ENCODE results near the gene NCAPH2. TPM values are rescaled to one million over a fixed set of nuclear protein-coding genes. Genes with fewer than 3 reads are reported as not detected.

The NCAPH2 gene
- total RNA-seq, 2 donors from 2014 or later, result 43.7 to 59.6 TPM

DNA sequence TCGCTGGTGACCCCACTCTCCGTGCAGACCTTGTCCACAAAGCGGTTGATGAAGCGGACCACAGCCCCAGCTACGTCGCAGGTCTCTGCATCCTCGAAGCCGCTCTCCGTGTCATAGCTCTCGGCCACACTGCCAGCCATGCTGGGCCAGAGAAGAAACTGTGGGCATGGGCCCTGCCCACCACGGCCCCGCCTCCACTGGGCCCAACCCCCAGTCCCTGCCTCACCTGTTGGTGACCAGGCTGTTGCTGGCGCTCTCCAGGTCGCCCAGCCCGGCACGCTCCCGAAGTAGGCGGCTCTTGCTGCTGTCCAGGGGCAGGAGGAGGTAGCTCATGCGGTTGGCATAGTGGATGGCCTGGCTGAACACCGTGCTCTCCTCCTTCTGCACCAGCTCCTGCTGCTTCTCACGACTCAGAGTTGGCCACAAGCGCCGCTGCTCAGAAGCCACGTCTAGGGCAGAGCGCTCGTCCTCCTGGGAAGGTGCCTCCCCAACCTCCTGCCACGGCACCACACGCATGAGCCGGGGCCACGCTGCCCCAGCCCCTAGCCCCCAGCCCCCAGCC, 46.0 kb upstream of the NCAPH2 start:
- no peaks in the 10 kb centered on the region for H3K27me3 ChIP-seq (replicated peaks; ENCODE audit: insufficient read depth)
- 85% methylated on average over 25 of the region's 30 CpGs for WGBS
- no peak for DNase-seq (ENCODE audit: low spot score)
- TF ChIP-seq POLR2A (IDR thresholded peaks at IDR 0.05), result no peak
- H3K27ac ChIP-seq, result no peak overlapping the region
- intact Hi-C loops (cut with DNase I), result no loop called here
- H3K9me3 ChIP-seq, result no peaks in the 10 kb centered on the region
- peaks cover 11% of the 10 kb centered on the region for H3K4me1 ChIP-seq (replicated peaks)
- H3K36me3 ChIP-seq, result peaks cover 33 to 80% of the 10 kb centered on the region in 2 donors
- H3K4me3 ChIP-seq, result no peak overlapping the region

DNA sequence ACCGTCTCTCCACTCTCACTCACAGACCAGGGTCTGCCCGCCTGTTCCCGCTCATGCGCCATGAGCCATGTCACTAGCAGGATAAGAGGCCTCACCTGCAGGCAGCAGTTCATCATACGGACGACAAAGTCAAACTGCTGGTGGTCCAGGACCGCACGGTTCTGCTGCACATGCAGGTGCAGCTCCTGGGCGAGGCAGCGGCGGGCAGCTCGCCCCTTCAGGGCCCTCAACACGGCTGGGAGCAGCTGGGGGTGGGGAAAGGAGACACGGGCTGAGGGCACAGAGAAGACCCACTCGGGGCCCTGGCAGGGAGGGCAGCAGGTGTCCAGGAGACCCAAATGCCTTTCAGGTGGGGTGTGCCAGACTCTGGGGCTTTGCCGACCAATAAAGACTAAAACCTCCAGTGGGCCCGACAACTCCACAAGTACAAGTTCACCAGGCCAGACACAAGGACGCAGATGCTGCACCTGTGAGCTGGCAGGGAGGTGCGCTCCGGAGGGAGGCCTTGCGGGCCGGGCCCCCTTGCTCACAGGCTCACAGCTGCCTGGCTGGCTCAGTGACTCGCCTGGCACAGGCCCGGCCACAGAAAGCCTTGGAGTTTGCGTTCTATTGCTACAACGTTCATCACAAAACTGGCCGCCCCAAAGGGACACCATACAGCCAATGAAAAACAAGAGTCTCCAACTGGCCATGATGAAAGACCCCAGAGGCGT, 44.7 kb upstream of the NCAPH2 start:
- H3K9me3 ChIP-seq, result no peaks in the 10 kb centered on the region
- DNase-seq (ENCODE audit: low spot score), result no peak
- 90% methylated on average over 28 of the region's 28 CpGs for WGBS
- no peak for TF ChIP-seq POLR2A (IDR thresholded peaks at IDR 0.05)
- TF ChIP-seq, protein P1, sequence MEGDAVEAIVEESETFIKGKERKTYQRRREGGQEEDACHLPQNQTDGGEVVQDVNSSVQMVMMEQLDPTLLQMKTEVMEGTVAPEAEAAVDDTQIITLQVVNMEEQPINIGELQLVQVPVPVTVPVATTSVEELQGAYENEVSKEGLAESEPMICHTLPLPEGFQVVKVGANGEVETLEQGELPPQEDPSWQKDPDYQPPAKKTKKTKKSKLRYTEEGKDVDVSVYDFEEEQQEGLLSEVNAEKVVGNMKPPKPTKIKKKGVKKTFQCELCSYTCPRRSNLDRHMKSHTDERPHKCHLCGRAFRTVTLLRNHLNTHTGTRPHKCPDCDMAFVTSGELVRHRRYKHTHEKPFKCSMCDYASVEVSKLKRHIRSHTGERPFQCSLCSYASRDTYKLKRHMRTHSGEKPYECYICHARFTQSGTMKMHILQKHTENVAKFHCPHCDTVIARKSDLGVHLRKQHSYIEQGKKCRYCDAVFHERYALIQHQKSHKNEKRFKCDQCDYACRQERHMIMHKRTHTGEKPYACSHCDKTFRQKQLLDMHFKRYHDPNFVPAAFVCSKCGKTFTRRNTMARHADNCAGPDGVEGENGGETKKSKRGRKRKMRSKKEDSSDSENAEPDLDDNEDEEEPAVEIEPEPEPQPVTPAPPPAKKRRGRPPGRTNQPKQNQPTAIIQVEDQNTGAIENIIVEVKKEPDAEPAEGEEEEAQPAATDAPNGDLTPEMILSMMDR (IDR thresholded peaks at IDR 0.05), result no peak
- TF ChIP-seq POLR2AphosphoS5 (IDR thresholded peaks at IDR 0.05), result no peak
- H3K27ac ChIP-seq, result no peak overlapping the region
- H3K4me1 ChIP-seq (replicated peaks), result peaks cover 11% of the 10 kb centered on the region
- H3K36me3 ChIP-seq, result peaks cover 34 to 78% of the 10 kb centered on the region in 2 donors
- no peak overlapping the region for H3K4me3 ChIP-seq
- no peaks in the 10 kb centered on the region for H3K27me3 ChIP-seq (replicated peaks; ENCODE audit: insufficient read depth)
- intact Hi-C loops (cut with DNase I), result no loop called here

DNA sequence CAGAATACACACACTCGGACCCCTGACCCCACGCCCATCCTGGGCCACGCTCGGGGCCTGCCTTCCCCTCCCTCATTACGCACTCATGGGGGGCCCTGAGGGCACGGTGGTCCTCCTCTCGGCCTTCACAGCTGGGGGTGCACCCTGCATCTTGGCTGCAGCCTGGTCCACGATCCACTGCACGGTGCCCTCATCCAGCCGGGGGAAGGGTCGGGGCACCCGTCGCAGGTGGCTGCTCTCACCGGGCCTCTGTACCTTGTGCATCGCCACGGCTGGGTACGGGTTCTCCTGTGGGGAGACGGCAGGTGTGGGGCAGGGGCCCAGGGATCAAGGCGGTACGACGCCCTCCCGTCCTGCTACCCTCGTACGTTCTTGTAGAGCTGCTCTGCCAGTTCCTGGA, 43.6 kb upstream of the NCAPH2 start:
- 90% methylated on average over 24 of the region's 24 CpGs for WGBS
- intact Hi-C loops (cut with DNase I), result no loop called here
- H3K36me3 ChIP-seq, result peaks cover 25 to 67% of the 10 kb centered on the region in 2 donors

DNA sequence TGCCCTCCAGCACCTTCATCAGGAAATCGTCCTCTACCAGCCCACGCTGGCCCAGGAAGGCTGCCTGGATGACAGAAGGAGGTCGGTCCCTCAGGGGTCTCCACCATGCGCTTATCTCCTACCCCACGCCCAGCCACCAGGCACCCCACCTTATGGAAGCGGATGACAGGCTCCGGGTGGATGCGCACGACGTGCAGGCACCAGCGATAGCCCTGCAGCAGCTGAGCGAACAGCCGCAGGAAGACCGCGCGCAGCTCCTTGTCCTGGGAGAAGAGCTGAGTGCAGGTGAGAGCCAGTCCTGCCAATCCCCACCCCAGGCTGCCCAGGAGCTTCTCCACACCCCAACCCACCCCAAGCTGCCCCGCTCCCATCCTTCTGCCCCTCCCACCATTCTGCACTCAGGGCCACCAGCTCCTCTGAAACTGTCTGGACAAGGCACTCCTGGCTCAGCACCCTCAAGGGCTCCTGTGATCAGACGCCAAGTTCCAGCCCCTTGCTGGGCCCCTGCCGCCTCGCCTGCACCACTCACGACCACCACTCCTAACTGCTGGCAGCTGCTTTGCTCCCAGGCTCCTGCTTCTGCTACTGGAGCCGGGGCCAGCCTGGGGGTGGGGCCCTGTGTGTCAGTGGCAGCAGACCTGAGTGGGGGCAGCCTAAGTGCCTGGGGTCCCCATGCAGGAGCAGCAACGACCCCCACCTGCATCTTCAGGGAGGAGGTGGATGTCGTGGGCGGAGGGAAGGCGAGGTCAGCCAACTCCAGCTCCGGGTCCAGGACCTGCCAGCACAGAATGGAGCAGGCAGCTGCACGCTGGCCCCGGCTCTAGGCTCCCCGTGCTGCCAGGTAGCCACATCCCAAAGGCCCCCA, 42.7 kb upstream of the NCAPH2 start:
- 89% methylated on average over 30 of the region's 30 CpGs for WGBS
- Histone ChIP-seq H3K36me3 (peaks cover 20 to 59% of the 10 kb centered on the region in 2 donors), H3K9me3 (no peaks in the 10 kb centered on the region), H3K4me1 (replicated peaks) (peaks cover 18% of the 10 kb centered on the region), H3K4me3 (no peak overlapping the region), H3K27me3 (replicated peaks; ENCODE audit: insufficient read depth) (no peaks in the 10 kb centered on the region), H3K27ac (no peak overlapping the region)
- TF ChIP-seq POLR2AphosphoS5 (IDR thresholded peaks at IDR 0.05), result no peak
- TF ChIP-seq, protein P1 (IDR thresholded peaks at IDR 0.05), result no peak
- no peak for TF ChIP-seq POLR2A (IDR thresholded peaks at IDR 0.05)
- intact Hi-C loops (cut with DNase I), result no loop called here
- DNase-seq (ENCODE audit: low spot score), result no peak

More for the DNA sequence above, 43.6 kb upstream of the NCAPH2 start:
- H3K9me3 ChIP-seq, result no peaks in the 10 kb centered on the region
- H3K4me3 ChIP-seq, result no peak overlapping the region
- no peak overlapping the region for H3K27ac ChIP-seq
- no peaks in the 10 kb centered on the region for H3K27me3 ChIP-seq (replicated peaks; ENCODE audit: insufficient read depth)
- H3K4me1 ChIP-seq (replicated peaks), result peaks cover 11% of the 10 kb centered on the region
- DNase-seq (ENCODE audit: low spot score), result no peak
- TF ChIP-seq POLR2A (IDR thresholded peaks at IDR 0.05), result no peak
- TF ChIP-seq, protein P1 (IDR thresholded peaks at IDR 0.05), result no peak
- TF ChIP-seq POLR2AphosphoS5 (IDR thresholded peaks at IDR 0.05), result no peak

DNA sequence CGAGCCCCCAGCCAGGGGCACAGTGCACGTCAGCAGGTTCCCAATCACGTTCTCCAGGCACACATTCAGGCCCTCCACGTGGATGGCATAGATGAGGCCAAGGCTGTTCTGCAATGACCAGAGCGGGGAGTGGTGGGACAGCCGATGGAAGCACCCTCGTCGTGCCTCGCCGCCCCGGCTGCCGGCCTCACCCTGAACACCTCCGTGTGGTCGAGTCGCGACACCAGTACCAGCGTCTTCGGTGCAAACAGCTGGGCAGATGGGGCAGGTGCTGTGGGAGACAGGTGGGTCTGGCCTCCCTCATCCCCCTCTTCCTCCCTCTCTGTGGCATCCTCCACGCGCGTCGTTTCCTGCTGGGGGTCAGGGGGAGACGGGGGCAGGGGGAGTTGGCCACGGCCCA, 40.7 kb upstream of the NCAPH2 start:
- intact Hi-C loops (cut with DNase I), result no loop called here
- WGBS, result 91% methylated on average over 18 of the region's 24 CpGs
- Histone ChIP-seq H3K27ac (no peak overlapping the region), H3K4me3 (no peak overlapping the region), H3K9me3 (no peaks in the 10 kb centered on the region), H3K4me1 (replicated peaks) (peaks cover 17% of the 10 kb centered on the region), H3K27me3 (replicated peaks; ENCODE audit: insufficient read depth) (no peaks in the 10 kb centered on the region), H3K36me3 (peaks cover 20 to 47% of the 10 kb centered on the region in 2 donors)
- no peak for DNase-seq (ENCODE audit: low spot score)
- TF ChIP-seq POLR2A (IDR thresholded peaks at IDR 0.05) (no peak), POLR2AphosphoS5 (IDR thresholded peaks at IDR 0.05) (no peak)
- TF ChIP-seq, protein P1 (IDR thresholded peaks at IDR 0.05), result no peak
